Measurements from ENCODE around the gene SUPT4H1.

The SUPT4H1 gene

DNA sequence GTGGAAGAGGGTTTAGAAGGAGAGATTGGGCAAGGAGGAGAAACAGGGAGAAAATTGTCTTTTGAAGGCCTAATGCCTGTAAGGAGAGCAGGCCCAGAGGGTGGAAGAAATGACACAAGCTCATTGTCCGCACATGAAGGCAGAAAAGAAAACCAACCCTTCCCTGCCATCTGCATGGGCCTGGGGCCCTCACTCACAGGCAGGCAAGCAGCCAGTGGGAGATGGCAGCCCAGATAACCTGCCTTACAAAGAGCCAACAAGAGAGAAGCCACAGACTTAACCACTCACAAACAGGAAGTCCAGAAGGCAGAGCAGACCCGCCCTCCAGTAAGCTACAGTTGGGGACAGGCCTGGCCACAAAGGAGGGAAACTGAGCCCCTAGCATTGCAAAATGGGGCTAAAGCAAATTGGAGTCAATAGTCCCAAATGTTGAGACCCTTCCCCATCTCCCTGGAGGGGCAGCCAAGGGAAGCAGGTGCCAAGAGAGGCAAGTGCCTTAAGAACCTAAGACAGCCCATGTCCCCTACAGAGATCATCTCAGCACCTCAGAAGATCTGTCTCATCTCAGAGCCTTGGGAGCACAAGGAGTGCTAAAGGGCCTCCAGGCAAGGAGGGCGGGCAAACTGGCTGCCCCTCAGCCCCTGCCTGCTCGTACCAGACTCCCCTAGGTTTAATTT lies 16.1 kb downstream of the SUPT4H1 start:
- DNase-seq (ENCODE audit: low read depth) = no peak
- H3K4me3 ChIP-seq (ENCODE audit: low read depth, low read length) = no peak overlapping the region
- TF ChIP-seq, protein P1, sequence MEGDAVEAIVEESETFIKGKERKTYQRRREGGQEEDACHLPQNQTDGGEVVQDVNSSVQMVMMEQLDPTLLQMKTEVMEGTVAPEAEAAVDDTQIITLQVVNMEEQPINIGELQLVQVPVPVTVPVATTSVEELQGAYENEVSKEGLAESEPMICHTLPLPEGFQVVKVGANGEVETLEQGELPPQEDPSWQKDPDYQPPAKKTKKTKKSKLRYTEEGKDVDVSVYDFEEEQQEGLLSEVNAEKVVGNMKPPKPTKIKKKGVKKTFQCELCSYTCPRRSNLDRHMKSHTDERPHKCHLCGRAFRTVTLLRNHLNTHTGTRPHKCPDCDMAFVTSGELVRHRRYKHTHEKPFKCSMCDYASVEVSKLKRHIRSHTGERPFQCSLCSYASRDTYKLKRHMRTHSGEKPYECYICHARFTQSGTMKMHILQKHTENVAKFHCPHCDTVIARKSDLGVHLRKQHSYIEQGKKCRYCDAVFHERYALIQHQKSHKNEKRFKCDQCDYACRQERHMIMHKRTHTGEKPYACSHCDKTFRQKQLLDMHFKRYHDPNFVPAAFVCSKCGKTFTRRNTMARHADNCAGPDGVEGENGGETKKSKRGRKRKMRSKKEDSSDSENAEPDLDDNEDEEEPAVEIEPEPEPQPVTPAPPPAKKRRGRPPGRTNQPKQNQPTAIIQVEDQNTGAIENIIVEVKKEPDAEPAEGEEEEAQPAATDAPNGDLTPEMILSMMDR (conservative IDR thresholded peaks at IDR 0.05; ENCODE audit: low read depth, low read length) = no peak

DNA sequence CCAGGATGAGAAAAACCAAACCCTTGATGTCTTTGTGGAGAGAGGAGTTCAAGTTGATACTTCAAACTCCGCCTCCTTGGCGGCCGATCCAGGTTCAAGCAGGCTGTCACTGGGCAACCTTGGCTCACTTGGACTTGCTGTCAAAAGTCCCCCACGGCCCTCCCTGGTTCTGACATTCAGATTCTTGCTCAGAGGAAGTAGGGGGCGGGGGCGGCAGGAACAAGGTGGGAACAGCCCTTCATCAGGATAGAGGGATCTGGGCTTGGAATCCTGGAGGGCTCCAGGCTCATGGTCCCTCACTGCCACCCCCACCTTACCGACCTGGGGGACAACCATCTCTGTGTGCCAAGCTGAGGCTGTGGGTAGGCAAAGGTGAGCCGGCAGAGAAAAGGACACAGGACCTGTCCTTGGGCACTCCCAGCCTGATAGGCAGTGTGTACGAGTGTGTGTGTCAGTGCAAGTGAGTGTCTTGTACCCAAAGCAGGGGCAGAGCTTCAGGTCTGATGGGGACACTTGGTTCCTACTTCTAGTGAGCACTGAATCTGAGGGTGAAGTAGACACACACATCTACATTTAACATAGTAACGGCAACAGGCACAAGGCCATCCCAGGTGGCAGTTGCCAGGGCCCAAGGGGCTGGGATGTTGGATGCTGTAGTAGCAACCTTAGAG lies 16.8 kb downstream of the SUPT4H1 start:
- H3K4me3 ChIP-seq (ENCODE audit: low read depth, low read length) = no peak overlapping the region
- TF ChIP-seq, protein P1 (conservative IDR thresholded peaks at IDR 0.05; ENCODE audit: low read depth, low read length) = no peak
- DNase-seq (ENCODE audit: low read depth) = no peak

DNA sequence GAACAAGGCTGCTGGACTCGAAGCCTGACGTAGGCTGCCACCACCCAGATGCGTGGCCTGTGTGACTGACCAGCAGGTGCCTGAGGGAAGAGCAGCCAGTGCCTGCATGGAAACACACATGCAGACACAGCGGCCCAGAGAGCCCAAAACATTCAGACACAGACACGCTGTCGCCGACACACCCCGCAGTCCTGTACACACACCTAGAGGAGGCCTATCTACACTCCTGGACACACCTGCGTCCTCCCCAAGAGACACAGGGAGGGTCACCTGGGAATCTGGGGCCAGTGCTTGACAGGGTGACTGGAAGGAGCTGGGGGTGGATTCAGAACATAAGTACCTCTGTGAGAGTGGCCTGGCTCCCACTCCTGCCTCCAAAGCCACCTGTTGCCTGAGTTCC lies 17.3 kb downstream of the SUPT4H1 start:
- no peak for DNase-seq (ENCODE audit: low read depth)
- TF ChIP-seq, protein P1 (conservative IDR thresholded peaks at IDR 0.05; ENCODE audit: low read depth, low read length) = no peak
- H3K4me3 ChIP-seq (ENCODE audit: low read depth, low read length) = no peak overlapping the region

DNA sequence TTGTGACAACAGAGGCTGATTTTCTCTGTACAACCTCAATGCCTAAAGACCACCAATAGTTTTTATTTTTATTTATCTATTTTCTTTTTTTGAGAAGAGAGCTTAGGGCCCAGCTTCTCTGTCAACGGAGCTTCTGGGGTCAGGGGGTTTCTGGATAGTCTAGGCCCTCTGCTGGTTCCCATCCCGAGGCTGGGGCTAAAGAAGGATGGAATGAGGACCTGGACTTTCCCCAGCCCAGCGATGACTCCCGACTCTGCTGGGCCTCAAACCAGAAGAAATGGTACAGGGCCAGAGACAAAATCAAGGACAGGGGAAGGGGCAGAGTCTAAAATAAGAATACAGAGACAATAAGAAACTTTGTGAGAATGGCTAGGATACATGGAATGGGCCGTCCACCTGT lies 17.7 kb downstream of the SUPT4H1 start:
- TF ChIP-seq, protein P1 (conservative IDR thresholded peaks at IDR 0.05; ENCODE audit: low read depth, low read length) = no peak
- H3K4me3 ChIP-seq (ENCODE audit: low read depth, low read length) = no peak overlapping the region
- DNase-seq (ENCODE audit: low read depth) = no peak

DNA sequence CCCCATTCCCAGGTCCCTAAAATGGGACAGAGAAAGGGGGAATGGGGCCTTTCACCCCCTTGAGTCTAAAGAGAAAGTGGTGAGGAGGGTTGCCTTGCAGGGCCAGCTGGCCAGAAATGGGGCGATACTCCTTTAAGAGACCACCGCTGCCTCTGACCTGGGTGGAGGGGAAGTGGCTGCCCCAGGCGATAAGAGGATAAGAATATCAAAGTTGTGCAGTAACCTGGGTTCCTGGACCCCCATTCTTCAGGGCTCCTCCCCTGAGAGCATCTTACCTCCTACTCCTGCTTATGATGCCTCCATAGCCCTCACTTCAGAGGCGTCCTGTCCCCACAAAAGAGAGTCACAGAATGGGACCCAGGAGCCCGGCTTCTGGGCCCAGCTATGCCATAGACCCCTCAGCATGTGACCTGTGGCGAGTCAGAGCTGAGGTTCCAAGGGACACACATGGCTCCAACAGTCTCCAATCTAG lies 18.2 kb downstream of the SUPT4H1 start:
- no peak overlapping the region for H3K4me3 ChIP-seq (ENCODE audit: low read depth, low read length)
- TF ChIP-seq, protein P1 (conservative IDR thresholded peaks at IDR 0.05; ENCODE audit: low read depth, low read length) = no peak
- DNase-seq (ENCODE audit: low read depth) = no peak

DNA sequence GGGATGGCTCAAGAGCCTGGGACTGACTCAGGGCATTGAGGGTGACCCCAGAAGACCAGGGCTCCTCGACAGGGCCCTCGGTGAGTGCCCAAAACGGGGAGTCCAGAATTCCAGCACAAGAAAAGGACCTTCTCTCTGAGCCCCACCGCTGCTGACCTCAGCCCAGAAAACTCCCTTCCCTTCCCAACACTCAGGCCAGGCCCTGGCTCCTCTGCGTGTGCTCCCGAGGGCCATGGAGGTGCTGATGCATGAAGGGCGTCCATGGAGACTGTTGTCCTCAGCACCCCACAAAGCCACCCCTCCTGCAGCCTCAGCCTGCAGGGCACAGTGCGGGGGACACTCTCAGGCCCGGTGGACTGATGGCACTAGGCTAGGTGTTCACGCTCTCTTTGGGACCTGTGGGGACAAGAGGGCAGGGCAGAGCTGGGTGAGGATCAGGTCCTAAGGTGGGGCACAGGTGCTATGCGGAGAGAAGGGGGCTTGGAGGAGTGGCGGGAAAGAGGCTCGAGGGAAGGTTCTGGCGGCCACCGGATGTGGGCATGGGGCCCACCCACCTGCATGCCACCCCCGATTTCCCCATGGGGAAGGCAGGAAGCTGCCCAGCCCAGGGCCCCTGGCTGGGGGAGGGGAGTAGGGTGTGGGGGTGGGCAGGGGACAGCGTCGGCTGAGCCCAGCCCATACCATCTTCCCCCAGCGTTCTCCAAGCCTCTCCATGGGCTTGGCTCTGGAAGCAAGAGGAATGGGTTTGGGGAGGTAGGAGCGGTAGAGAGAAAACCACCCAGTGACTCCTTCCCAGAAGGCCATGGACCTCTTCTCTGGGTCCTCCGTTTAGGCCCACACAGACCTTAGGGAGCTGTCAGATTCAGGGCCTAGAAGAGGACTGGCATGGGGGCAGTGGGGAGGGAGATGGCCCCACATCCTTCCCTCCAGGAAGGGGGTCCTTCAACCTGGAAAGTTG lies 18.9 kb downstream of the SUPT4H1 start:
- DNase-seq (ENCODE audit: low read depth) = no peak
- H3K4me3 ChIP-seq (ENCODE audit: low read depth, low read length) = no peak overlapping the region
- TF ChIP-seq, protein P1 (conservative IDR thresholded peaks at IDR 0.05; ENCODE audit: low read depth, low read length) = no peak
